ENCODE measurements around the gene ZBED4. TPM values are rescaled to one million over a fixed set of nuclear protein-coding genes. Genes with fewer than 3 reads are reported as not detected.
A peak's percentile ranks its signal among the peaks of the same experiment; 100 is the strongest.

Gene ZBED4
- total RNA-seq, 1 experiment from 2014 or later = 29.2 TPM

GRCh38 chr22:49848690-49849160 is 4.9 kb upstream of the ZBED4 start (continued):
- TF ChIP-seq ZNF425 (CRISPR knock-in tag; conservative IDR thresholded peaks at IDR 0.05) (no peak), GABPB1 (CRISPR knock-in tag; IDR thresholded peaks at IDR 0.05) (no peak), ESRRA (CRISPR knock-in tag; IDR thresholded peaks at IDR 0.05; ENCODE audit: borderline replicate concordance) (no peak), SOX15 (CRISPR knock-in tag; IDR thresholded peaks at IDR 0.05) (no peak)
- TF ChIP-seq, protein P1, sequence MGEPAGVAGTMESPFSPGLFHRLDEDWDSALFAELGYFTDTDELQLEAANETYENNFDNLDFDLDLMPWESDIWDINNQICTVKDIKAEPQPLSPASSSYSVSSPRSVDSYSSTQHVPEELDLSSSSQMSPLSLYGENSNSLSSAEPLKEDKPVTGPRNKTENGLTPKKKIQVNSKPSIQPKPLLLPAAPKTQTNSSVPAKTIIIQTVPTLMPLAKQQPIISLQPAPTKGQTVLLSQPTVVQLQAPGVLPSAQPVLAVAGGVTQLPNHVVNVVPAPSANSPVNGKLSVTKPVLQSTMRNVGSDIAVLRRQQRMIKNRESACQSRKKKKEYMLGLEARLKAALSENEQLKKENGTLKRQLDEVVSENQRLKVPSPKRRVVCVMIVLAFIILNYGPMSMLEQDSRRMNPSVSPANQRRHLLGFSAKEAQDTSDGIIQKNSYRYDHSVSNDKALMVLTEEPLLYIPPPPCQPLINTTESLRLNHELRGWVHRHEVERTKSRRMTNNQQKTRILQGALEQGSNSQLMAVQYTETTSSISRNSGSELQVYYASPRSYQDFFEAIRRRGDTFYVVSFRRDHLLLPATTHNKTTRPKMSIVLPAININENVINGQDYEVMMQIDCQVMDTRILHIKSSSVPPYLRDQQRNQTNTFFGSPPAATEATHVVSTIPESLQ (CRISPR knock-in tag; IDR thresholded peaks at IDR 0.05) = no peak
- TF ChIP-seq, protein P2, sequence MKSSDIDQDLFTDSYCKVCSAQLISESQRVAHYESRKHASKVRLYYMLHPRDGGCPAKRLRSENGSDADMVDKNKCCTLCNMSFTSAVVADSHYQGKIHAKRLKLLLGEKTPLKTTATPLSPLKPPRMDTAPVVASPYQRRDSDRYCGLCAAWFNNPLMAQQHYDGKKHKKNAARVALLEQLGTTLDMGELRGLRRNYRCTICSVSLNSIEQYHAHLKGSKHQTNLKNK (CRISPR knock-in tag; IDR thresholded peaks at IDR 0.05) = no peak

- TF ChIP-seq, protein P3, sequence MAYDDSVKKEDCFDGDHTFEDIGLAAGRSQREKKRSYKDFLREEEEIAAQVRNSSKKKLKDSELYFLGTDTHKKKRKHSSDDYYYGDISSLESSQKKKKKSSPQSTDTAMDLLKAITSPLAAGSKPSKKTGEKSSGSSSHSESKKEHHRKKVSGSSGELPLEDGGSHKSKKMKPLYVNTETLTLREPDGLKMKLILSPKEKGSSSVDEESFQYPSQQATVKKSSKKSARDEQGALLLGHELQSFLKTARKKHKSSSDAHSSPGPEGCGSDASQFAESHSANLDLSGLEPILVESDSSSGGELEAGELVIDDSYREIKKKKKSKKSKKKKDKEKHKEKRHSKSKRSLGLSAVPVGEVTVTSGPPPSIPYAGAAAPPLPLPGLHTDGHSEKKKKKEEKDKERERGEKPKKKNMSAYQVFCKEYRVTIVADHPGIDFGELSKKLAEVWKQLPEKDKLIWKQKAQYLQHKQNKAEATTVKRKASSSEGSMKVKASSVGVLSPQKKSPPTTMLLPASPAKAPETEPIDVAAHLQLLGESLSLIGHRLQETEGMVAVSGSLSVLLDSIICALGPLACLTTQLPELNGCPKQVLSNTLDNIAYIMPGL (CRISPR knock-in tag; IDR thresholded peaks at IDR 0.05) = 0 out of 2 replicates have a peak, but pooled peaks have one; percentile 31
- TF ChIP-seq SMAD4 (CRISPR knock-in tag; IDR thresholded peaks at IDR 0.05) = no peak
- H3K9me3 Mint-ChIP-seq = no peaks in the 10 kb centered on the region
- no peak for DNase-seq (ENCODE audit: low spot score)
- peak overlapping the region; percentile 65 for H3K4me3 Mint-ChIP-seq
- ChIA-PET POLR2A (no interaction called here), CTCF (no interaction called here)
- H3K36me3 Mint-ChIP-seq = no peaks in the 10 kb centered on the region
- H3K27ac Mint-ChIP-seq = no peak overlapping the region
- H3K4me1 Mint-ChIP-seq = no peaks in the 10 kb centered on the region
- H3K27me3 Mint-ChIP-seq (ENCODE audit: low read depth) = peaks cover 82% of the 10 kb centered on the region
- ATAC-seq = peak; percentile 2; the same call in 1 of the 2 replicates
Observed at GRCh38 chr22:49849161-49850020, 4.3 kb upstream of the ZBED4 start.

GRCh38 chr22:49850021-49850911 is 3.4 kb upstream of the ZBED4 start:
- Mint-ChIP-seq H3K27ac (no peak overlapping the region), H3K36me3 (no peaks in the 10 kb centered on the region), H3K9me3 (no peaks in the 10 kb centered on the region), H3K4me3 (peak overlapping the region; percentile 65), H3K4me1 (peaks cover 8% of the 10 kb centered on the region), H3K27me3 (ENCODE audit: low read depth) (peaks cover 74% of the 10 kb centered on the region)
- ATAC-seq (no peak), DNase-seq (ENCODE audit: low spot score) (no peak)
- ChIA-PET POLR2A (no interaction called here), CTCF (no interaction called here)
- TF ChIP-seq, protein P4, sequence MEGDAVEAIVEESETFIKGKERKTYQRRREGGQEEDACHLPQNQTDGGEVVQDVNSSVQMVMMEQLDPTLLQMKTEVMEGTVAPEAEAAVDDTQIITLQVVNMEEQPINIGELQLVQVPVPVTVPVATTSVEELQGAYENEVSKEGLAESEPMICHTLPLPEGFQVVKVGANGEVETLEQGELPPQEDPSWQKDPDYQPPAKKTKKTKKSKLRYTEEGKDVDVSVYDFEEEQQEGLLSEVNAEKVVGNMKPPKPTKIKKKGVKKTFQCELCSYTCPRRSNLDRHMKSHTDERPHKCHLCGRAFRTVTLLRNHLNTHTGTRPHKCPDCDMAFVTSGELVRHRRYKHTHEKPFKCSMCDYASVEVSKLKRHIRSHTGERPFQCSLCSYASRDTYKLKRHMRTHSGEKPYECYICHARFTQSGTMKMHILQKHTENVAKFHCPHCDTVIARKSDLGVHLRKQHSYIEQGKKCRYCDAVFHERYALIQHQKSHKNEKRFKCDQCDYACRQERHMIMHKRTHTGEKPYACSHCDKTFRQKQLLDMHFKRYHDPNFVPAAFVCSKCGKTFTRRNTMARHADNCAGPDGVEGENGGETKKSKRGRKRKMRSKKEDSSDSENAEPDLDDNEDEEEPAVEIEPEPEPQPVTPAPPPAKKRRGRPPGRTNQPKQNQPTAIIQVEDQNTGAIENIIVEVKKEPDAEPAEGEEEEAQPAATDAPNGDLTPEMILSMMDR (IDR thresholded peaks at IDR 0.05) = no peak
- TF ChIP-seq OVOL2 (CRISPR knock-in tag; IDR thresholded peaks at IDR 0.05; ENCODE audit: borderline replicate concordance) = no peak
- TF ChIP-seq, protein P5, sequence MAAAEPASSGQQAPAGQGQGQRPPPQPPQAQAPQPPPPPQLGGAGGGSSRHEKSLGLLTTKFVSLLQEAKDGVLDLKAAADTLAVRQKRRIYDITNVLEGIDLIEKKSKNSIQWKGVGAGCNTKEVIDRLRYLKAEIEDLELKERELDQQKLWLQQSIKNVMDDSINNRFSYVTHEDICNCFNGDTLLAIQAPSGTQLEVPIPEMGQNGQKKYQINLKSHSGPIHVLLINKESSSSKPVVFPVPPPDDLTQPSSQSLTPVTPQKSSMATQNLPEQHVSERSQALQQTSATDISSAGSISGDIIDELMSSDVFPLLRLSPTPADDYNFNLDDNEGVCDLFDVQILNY (CRISPR knock-in tag; IDR thresholded peaks at IDR 0.05) = no peak
- TF ChIP-seq CREM (CRISPR knock-in tag; IDR thresholded peaks at IDR 0.05) = no peak
- TF ChIP-seq TP53 (CRISPR knock-in tag; IDR thresholded peaks at IDR 0.05) = no peak
- no peak for TF ChIP-seq NR1H2 (CRISPR knock-in tag; IDR thresholded peaks at IDR 0.05)
- TF ChIP-seq ESRRA (CRISPR knock-in tag; IDR thresholded peaks at IDR 0.05; ENCODE audit: borderline replicate concordance) = no peak
- TF ChIP-seq, protein P6, sequence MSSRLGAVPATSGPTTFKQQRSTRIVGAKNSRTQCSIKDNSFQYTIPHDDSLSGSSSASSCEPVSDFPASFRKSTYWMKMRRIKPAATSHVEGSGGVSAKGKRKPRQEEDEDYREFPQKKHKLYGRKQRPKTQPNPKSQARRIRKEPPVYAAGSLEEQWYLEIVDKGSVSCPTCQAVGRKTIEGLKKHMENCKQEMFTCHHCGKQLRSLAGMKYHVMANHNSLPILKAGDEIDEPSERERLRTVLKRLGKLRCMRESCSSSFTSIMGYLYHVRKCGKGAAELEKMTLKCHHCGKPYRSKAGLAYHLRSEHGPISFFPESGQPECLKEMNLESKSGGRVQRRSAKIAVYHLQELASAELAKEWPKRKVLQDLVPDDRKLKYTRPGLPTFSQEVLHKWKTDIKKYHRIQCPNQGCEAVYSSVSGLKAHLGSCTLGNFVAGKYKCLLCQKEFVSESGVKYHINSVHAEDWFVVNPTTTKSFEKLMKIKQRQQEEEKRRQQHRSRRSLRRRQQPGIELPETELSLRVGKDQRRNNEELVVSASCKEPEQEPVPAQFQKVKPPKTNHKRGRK (CRISPR knock-in tag; IDR thresholded peaks at IDR 0.05; ENCODE audit: borderline replicate concordance) = no peak
